GM19455 (cell line): Measurements from ENCODE around the gene C5orf46.
"Not testable (repeated sequence)": the region's sequence is repeated elsewhere in the genome, so short reads cannot be mapped to it uniquely, and the experiment has no call there.

ENCODE experiments used
- ATAC-seq: cut with Tn5 transposase; IDR thresholded peaks from one replicate; pipeline ENCODE4 v1.9.1; 2021; ENCODE audit not compliant: unreplicated experiment

Gene C5orf46

GRCh38 chr5:147895864-147896263 lies 10.5 kb downstream of the C5orf46 start:
- no peak for ATAC-seq

- no peak for ATAC-seq
Measured at GRCh38 chr5:147893820-147894219, 12.5 kb downstream of the C5orf46 start.

GRCh38 chr5:147892696-147893296 lies 13.5 kb downstream of the C5orf46 start:
- ATAC-seq: no peak

GRCh38 chr5:147887930-147888329 lies 18.4 kb downstream of the C5orf46 start:
- ATAC-seq: no peak

GRCh38 chr5:147887026-147887627 lies 19.2 kb downstream of the C5orf46 start:
- no peak for ATAC-seq

- no peak for ATAC-seq
Measured at GRCh38 chr5:147882586-147883313, 23.6 kb downstream of the C5orf46 start.

- no peak for ATAC-seq
Measured at GRCh38 chr5:147880487-147880886, 25.9 kb downstream of the C5orf46 start.

- no peak for ATAC-seq
Measured at GRCh38 chr5:147879784-147880183, 26.6 kb downstream of the C5orf46 start.

GRCh38 chr5:147878066-147878759 lies 28.1 kb downstream of the C5orf46 start, which contains the start of gene SCGB3A2:
Gene SCGB3A2 (plus strand): TSS chr5:147878711. CDS start chr5:147878804, 93 bp downstream.
- ATAC-seq: no peak

- no peak for ATAC-seq
Measured at GRCh38 chr5:147876626-147877025, 29.7 kb downstream of the C5orf46 start.

GRCh38 chr5:147876141-147876540 lies 30.2 kb downstream of the C5orf46 start:
- no peak for ATAC-seq

GRCh38 chr5:147874910-147875367 lies 31.4 kb downstream of the C5orf46 start:
- no peak for ATAC-seq

GRCh38 chr5:147874118-147874875 lies 32.0 kb downstream of the C5orf46 start:
- not testable (repeated sequence) for ATAC-seq

GRCh38 chr5:147872744-147873435 lies 33.4 kb downstream of the C5orf46 start:
- not testable (repeated sequence) for ATAC-seq

- ATAC-seq: not testable (repeated sequence)
Measured at GRCh38 chr5:147871980-147872549, 34.3 kb downstream of the C5orf46 start.

GRCh38 chr5:147869892-147870291 lies 36.4 kb downstream of the C5orf46 start:
- ATAC-seq: not testable (repeated sequence)

- ATAC-seq: no peak
Measured at GRCh38 chr5:147869112-147869511, 37.2 kb downstream of the C5orf46 start.

- no peak for ATAC-seq
Measured at GRCh38 chr5:147863454-147864158, 42.7 kb downstream of the C5orf46 start.

GRCh38 chr5:147860641-147861025 lies 45.7 kb downstream of the C5orf46 start:
- ATAC-seq: no peak
